HCT116 (cell line): ENCODE data around the gene TFCP2L1.

Source experiments
- CTCF ChIP-seq, 3 experiments: fragments of 200-600 bp in 1 of 3; sonication (generic) in 1 of 3; IDR thresholded peaks in 2 of 3; conservative IDR thresholded peaks in 1 of 3; 2 replicates each; pipeline ENCODE4 v1.5.1; 2012 to 2017; ENCODE audit warnings: low read depth in 2 of 3, low read length in 2 of 3, antibody characterized with exemption in 1 of 3, borderline replicate concordance in 1 of 3, control low read depth in 1 of 3, mild to moderate bottlenecking in 1 of 3, mixed read lengths in 1 of 3, mixed run types in 1 of 3, moderate library complexity in 1 of 3; ENCODE audit not compliant: insufficient read depth in 1 of 3
- FOSL1 ChIP-seq: IDR thresholded peaks from 2 replicates; pipeline ENCODE4 v1.6.1; 2012; ENCODE audit warnings: low read depth
- POLR2A ChIP-seq: IDR thresholded peaks from 2 replicates; pipeline ENCODE4 v1.7.0; 2011; ENCODE audit warnings: borderline replicate concordance; ENCODE audit not compliant: insufficient read depth, insufficient read length; ENCODE audit errors: extremely low read depth
- POLR2AphosphoS5 ChIP-seq: IDR thresholded peaks from 2 replicates; pipeline ENCODE4 v1.6.1; 2011; ENCODE audit warnings: mild to moderate bottlenecking, low read depth, low read length, moderate library complexity
- REST ChIP-seq: IDR thresholded peaks from 2 replicates; pipeline ENCODE4 v1.6.1; 2012; ENCODE audit warnings: low read depth
- SIN3A ChIP-seq: IDR thresholded peaks from 2 replicates; pipeline ENCODE4 v1.6.1; 2012; ENCODE audit warnings: low read depth
- SP1 ChIP-seq: IDR thresholded peaks from 2 replicates; pipeline ENCODE4 v1.6.1; 2012; ENCODE audit warnings: low read depth

GRCh38 chr2:121260370-121261154 lies 24.4 kb downstream of the TFCP2L1 start:
- TF ChIP-seq CTCF (IDR thresholded peaks at IDR 0.05 in 2 of 3, conservative IDR thresholded peaks at IDR 0.05 in 1 of 3; ENCODE audit: borderline replicate concordance in 1 of 3, insufficient read depth in 1 of 3, low read depth in 2 of 3, low read length in 2 of 3), result no peak
- no peak for TF ChIP-seq SIN3A
- TF ChIP-seq POLR2A, result no peak
- TF ChIP-seq REST, result no peak
- no peak for TF ChIP-seq FOSL1
- no peak for TF ChIP-seq SP1
- TF ChIP-seq POLR2AphosphoS5, result no peak
